ENCODE data around the gene VENTX. TPM values are rescaled to one million over a fixed set of nuclear protein-coding genes. Genes with fewer than 3 reads are reported as not detected.

Gene VENTX
- total RNA-seq, 1 experiment from 2014 or later, result not detected

DNA sequence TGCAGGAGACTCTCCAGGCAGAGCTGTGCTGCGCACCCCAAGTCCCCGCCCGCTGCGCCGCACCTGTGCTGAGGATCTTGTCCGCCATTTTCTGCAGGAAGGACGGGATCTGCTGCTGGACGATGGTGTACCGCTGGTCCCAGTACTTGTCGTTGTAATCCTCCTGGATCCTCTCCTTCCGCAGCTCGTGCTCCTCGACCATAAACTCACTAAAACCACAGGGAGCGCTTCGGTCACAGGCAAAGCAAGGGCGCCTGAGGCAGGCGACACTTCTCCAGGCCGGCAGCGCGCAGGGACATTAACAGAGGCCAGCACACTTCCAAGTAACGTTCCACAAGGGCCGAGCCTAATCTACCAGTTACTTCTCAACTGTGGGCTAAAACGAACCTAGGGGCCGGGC lies 52.1 kb downstream of the VENTX start:
- H3K4me1 Mint-ChIP-seq (ENCODE audit: insufficient read depth, unreplicated experiment), result peaks cover 3% of the 10 kb centered on the region

More for the DNA sequence above, 52.1 kb downstream of the VENTX start:
- peaks cover 85% of the 10 kb centered on the region for H3K36me3 Mint-ChIP-seq (ENCODE audit: insufficient read depth, unreplicated experiment)
- H3K27ac Mint-ChIP-seq (ENCODE audit: low read depth, unreplicated experiment), result no peak overlapping the region
- H3K4me3 Mint-ChIP-seq (ENCODE audit: unreplicated experiment), result no peak overlapping the region
- DNase-seq (ENCODE audit: unreplicated experiment), result no peak
- H3K9me3 Mint-ChIP-seq (ENCODE audit: unreplicated experiment), result no peaks in the 10 kb centered on the region
- ChIA-PET CTCF (no interaction called here), POLR2A (no interaction called here)
- H3K27me3 Mint-ChIP-seq (ENCODE audit: insufficient read depth, unreplicated experiment), result no peaks in the 10 kb centered on the region
- intact Hi-C loops (cut with micrococcal nuclease), result no loop called here
- BruUV-seq (replicated peaks), result no TSS peak
- TF ChIP-seq, protein P1, sequence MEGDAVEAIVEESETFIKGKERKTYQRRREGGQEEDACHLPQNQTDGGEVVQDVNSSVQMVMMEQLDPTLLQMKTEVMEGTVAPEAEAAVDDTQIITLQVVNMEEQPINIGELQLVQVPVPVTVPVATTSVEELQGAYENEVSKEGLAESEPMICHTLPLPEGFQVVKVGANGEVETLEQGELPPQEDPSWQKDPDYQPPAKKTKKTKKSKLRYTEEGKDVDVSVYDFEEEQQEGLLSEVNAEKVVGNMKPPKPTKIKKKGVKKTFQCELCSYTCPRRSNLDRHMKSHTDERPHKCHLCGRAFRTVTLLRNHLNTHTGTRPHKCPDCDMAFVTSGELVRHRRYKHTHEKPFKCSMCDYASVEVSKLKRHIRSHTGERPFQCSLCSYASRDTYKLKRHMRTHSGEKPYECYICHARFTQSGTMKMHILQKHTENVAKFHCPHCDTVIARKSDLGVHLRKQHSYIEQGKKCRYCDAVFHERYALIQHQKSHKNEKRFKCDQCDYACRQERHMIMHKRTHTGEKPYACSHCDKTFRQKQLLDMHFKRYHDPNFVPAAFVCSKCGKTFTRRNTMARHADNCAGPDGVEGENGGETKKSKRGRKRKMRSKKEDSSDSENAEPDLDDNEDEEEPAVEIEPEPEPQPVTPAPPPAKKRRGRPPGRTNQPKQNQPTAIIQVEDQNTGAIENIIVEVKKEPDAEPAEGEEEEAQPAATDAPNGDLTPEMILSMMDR (IDR thresholded peaks at IDR 0.05; ENCODE audit: unreplicated experiment), result no peak

Small RNAs within 50 kb of the gene (microRNA-seq; reads per million reads assigned to microRNA genes)
- gene MIR202, result not detected

Other genes with a start within 250 kb of the VENTX start
- not detected in 2 replicates for gene ADGRA1, start 149.9 kb upstream of the VENTX start, total RNA-seq (2022)
- gene KNDC1, start 77.6 kb upstream of the VENTX start, total RNA-seq (2022), result 2.1 and 2.4 TPM in 2 replicates
- gene UTF1, start 7.6 kb upstream of the VENTX start, total RNA-seq (2022), result not detected in 2 replicates
- 20.2 and 23.2 TPM in 2 replicates for gene ADAM8, start 39.0 kb downstream of the VENTX start, total RNA-seq (2022)
- 95.9 and 96.2 TPM in 2 replicates for gene TUBGCP2, start 71.0 kb downstream of the VENTX start, total RNA-seq (2022)
- gene ZNF511, start 71.1 kb downstream of the VENTX start, total RNA-seq (2022), result 28.9 and 42.7 TPM in 2 replicates
- not detected in 2 replicates for gene CALY, start 99.0 kb downstream of the VENTX start, total RNA-seq (2022)
- not detected in 2 replicates for gene PRAP1, start 109.5 kb downstream of the VENTX start, total RNA-seq (2022)
- 16.6 and 22.6 TPM in 2 replicates for gene FUOM, start 120.2 kb downstream of the VENTX start, total RNA-seq (2022)
- 72.4 and 82.7 TPM in 2 replicates for gene ECHS1, start 135.5 kb downstream of the VENTX start, total RNA-seq (2022)
- gene PAOX, start 141.4 kb downstream of the VENTX start, total RNA-seq (2022), result 1.2 and 1.8 TPM in 2 replicates
- 71.6 and 74.3 TPM in 2 replicates for gene MTG1, start 156.3 kb downstream of the VENTX start, total RNA-seq (2022)
- not detected in 2 replicates for gene SPRN, start 186.8 kb downstream of the VENTX start, total RNA-seq (2022)
- gene SCART1, start 216.1 kb downstream of the VENTX start, total RNA-seq (2022), result 0.93 and 1.3 TPM in 2 replicates